HL-60 (cell line): Measurements from ENCODE around the gene NKAIN2.

Source experiments
- CTCF ChIP-seq: IDR thresholded peaks from one replicate; pipeline ENCODE4 v1.5.1; 2011; ENCODE audit warnings: low read length, control low read depth, inconsistent platforms; ENCODE audit not compliant: insufficient read depth
- GABPA ChIP-seq: IDR thresholded peaks from 2 replicates; pipeline ENCODE4 v1.6.1; 2012; ENCODE audit warnings: low read depth
- POLR2AphosphoS5 ChIP-seq: IDR thresholded peaks from 2 replicates; pipeline ENCODE4 v1.6.1; 2012; ENCODE audit warnings: low read depth
- REST ChIP-seq: IDR thresholded peaks from 2 replicates; pipeline ENCODE4 v1.6.1; 2012; ENCODE audit warnings: low read depth; ENCODE audit not compliant: insufficient replicate concordance

GRCh38 chr6:124054034-124054433, 250.4 kb downstream of the NKAIN2 start:
- TF ChIP-seq CTCF, result no peak
- no peak for TF ChIP-seq REST
- no peak for TF ChIP-seq GABPA
- no peak for TF ChIP-seq POLR2AphosphoS5
